CD4-positive, alpha-beta T cell treated with Interferon alpha-2 for 1 hour (primary cell): ENCODE data around the gene SUPT3H.

Source experiments
- DNase-seq, 2 donors: peaks; one replicate each; pipeline ENCODE4 v3.0.0-alpha.2; 2020 to 2022

Gene SUPT3H

DNA sequence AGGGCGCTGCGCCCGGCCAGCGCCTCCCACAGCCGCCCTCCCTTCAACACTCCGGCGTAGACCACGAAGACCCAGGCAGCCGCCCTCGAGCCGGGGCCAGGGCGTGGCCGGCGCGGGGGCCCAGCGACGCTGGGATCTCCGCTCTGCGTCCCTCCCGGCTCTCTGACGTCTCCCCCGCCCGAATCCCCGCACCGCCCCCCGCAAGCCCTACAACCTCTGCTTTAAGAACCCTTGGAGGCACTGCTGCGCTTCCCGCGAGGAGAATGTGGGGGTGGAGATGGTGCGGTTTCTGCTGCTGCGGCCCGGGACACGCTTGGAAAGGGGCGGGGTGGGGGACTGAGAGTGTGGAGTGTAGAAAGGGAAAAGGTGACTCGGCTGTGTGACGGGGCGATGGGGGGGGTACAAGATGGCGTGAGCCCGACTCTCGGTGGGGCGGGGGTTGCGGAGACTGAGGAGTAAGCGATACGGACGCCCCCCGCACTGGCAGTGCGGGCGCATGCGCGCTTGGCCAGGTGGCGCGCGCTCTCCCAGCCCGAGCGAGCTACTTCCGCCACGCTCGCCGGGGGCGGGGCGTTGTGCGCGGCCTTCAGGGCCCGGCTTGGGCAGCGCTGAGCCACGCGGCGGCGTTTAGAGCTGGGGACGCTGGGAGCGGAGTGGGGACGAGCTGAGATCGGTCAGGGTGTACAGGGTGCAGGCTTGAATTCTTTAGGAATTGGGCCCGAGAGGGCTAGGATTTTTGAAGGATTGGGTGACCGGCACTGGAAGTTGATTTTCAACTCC is at the start of gene SUPT3H:
TSS of gene SUPT3H (minus strand) at position 381 of the 780 bp plus-strand sequence.
- DNase-seq = peak; percentile 92 to 93

DNA sequence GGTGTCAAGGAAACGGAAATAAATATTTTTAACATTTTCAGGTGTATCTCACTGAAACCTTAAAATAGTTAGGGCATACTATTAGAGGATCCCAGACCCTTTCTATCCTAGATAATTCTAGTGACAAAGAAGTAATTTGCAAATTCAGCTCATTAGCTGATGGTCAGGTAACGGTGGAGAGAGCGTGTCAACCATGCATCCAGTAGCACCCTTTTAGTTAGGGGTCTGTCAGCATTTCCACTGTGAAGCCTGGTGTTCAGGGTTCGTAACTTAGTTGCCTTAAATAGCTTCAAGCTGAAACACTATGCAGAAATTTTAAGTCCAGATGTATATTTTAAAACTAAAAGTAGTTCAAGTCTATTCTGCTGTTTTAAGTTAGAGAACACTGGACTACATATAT is 48.5 kb upstream of the SUPT3H start:
- no peak for DNase-seq

DNA sequence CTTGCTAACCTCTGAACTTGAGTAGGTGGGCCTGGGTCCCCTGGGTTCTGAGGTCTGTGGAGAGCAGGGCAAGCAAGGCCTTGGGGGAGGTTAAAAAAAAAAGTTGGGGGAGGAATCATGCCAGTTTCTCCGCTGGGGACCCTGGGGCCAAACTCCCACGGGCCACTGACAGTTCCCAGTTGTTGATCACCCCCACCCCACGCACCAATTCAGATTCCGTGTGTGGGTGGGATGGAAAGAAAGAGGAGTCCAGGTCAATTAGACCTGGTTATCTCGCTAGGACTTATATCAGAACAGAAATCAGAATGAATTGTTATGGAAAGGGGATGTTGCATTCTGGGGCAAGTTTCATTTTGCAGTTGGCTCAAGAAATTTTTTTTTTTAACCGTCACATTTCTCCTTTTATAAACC is 46.7 kb upstream of the SUPT3H start:
- no peak for DNase-seq

GRCh38 chr6:45423824-45424450 is 46.2 kb upstream of the SUPT3H start:
- DNase-seq = no peak

- DNase-seq = no peak
Measured at GRCh38 chr6:45423111-45423823, 45.5 kb upstream of the SUPT3H start.

GRCh38 chr6:45422503-45423110 is 44.9 kb upstream of the SUPT3H start:
- DNase-seq = peak; percentile 61 to 74

GRCh38 chr6:45421709-45422502 is 44.2 kb upstream of the SUPT3H start:
- peak; percentile 16 to 52 for DNase-seq

GRCh38 chr6:45420909-45421708 is 43.4 kb upstream of the SUPT3H start:
- no peak for DNase-seq

GRCh38 chr6:45420083-45420908 is 42.6 kb upstream of the SUPT3H start:
- peak; percentile 28 to 66 for DNase-seq

- peak; percentile 54 to 69 for DNase-seq
Measured at GRCh38 chr6:45419571-45420082, 41.9 kb upstream of the SUPT3H start.

DNA sequence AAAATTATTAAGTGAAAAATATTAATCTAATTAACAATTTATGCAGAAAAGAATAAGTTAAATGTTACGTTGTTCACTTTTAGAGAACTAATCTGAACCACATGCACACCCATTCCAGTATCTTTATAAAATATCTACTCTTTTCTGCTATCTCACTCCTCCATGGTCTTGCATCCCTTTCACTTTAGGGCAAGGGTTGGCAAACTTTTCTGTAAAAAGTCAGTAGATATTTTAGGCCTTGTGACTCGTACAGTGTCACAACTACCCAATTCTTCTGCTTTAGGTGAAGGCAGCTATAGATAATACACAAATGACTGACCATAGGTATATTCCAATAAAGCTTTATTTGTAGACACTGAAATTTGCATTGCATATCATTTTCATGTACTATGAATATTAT is 39.7 kb upstream of the SUPT3H start:
- DNase-seq = no peak

GRCh38 chr6:45416700-45417099 is 39.0 kb upstream of the SUPT3H start:
- DNase-seq = no peak

DNA sequence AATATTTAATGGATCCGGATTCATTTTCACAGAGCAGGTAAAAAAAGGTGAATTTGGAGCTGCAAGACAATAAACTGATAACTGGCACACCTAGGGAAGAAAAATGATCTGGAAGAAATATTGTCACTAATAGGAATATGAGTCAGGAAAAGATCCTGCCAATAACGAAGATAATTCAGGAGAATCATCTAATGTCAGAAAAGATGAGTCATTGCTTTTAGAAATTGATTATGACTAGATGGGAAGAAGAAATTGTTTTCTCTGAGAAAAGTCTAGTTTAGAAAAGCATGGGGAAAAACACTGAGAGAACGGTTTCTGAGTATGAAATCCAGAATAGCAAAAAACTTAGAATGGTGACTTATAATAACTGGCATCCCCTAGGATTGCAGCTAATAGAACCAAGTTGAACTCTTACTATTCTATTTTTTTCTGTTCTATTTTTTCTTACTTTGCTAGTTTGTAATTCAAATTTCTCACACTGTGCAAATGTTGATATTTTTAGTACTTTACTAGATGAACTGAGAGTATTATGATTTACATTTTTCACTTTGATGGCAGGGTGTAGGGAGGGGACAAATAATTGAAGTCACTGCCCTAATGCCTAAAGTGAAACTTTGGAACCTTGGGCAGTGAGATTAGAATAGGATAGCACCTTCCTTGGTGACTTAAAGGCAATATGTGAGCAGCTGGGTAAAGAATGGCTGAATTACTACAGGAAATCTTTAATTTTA is 38.2 kb upstream of the SUPT3H start:
- DNase-seq = no peak

GRCh38 chr6:45415315-45415714 is 37.6 kb upstream of the SUPT3H start:
- DNase-seq = no peak

DNA sequence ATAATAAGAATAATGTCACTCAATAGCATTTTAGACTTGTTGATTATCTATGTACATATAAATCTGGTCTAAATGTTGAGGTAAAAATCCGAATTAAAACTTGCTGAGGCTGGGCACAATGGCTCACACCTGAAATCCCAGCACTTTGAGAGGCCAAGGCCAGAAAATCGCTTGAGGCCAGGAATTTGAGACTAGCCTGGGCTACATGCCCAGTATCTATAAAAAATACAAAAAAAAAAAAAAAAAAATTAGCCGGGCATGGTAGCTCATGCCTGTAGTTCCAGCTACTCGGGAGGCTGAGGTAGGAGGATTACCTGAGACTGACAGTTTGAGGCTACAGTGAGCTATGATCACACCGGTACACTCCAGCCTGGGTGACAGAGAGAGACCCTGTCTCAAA is 34.2 kb upstream of the SUPT3H start:
- no peak for DNase-seq

GRCh38 chr6:45400021-45400420 is 22.3 kb upstream of the SUPT3H start:
- no peak for DNase-seq

- DNase-seq = no peak
Measured at GRCh38 chr6:45398075-45398813, 20.5 kb upstream of the SUPT3H start.

- DNase-seq = no peak
Measured at GRCh38 chr6:45394586-45395095, 16.9 kb upstream of the SUPT3H start.

DNA sequence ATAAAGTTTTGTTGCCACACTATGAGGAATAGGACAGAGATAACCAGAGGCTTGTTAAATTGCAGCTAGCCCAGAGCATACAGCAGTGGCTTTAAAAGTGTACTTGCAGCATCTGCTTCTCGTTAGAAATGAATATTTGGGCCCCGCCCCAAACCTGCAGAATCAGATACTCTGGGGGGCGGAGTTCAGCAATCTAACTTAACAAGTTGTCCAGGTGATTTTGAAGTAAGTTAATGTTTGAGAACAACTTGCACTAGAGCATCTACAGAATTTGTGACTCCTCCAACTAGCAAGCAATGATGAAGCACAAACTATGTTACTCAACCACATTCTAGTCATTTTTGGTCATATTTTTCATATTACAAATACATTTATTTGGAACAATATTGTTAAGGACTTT is 10.6 kb upstream of the SUPT3H start:
- no peak for DNase-seq
